SK-N-SH (cell line): ENCODE results near the gene ANO6. TPM values are rescaled to one million over a fixed set of nuclear protein-coding genes. Genes with fewer than 3 reads are reported as not detected.
A peak's percentile ranks its signal among the peaks of the same experiment; 100 is the strongest.

Experiments
- CTCF ChIA-PET: fragments of 300-600, 350-600 bp; formaldehyde crosslinking; extraction: SDS; loops from one replicate; lab custom pipeline; 2021; lab: Yijun Ruan, JAX
- POLR2A ChIA-PET: fragments of 350-600 bp; sonication (Branson Sonifier 250); formaldehyde crosslinking; extraction: SDS; loops from one replicate; lab custom pipeline; 2020; ENCODE audit warnings: antibody characterized with exemption, inconsistent platforms; lab: Yijun Ruan, JAX
- DNase-seq: peaks from one replicate; pipeline ENCODE4 v3.0.0; 2012
- H2AFZ ChIP-seq: fragments of 200-600 bp; sonication (generic); 2 replicates; pipeline ENCODE4 v1.8.1; 2016; ENCODE audit warnings: antibody characterized with exemption, mild to moderate bottlenecking, low read depth
- H3F3A ChIP-seq: fragments of 200-600 bp; sonication (generic); replicated peaks from 2 replicates; pipeline ENCODE3; 2016; ENCODE audit warnings: antibody characterized with exemption, mild to moderate bottlenecking; ENCODE audit not compliant: insufficient read depth
- H3K27ac ChIP-seq, 2 experiments: fragments of 200-500 bp in 1 of 2; fragments of 200-600 bp in 1 of 2; sonication (Bioruptor generic) in 1 of 2; sonication (generic), shearing (Covaris generic) in 1 of 2; 2 replicates each; pipeline versions ENCODE4 v1.5.1 to v1.6.1; 2014 to 2016; ENCODE audit warnings: low read depth in 2 of 2, inconsistent platforms in 1 of 2, low read length in 1 of 2, mild to moderate bottlenecking in 1 of 2, mixed read lengths in 1 of 2
- H3K27me3 ChIP-seq: fragments of 200-600 bp; sonication (generic), shearing (Covaris generic); 2 replicates; pipeline ENCODE4 v1.6.1; 2016; ENCODE audit warnings: mixed run types; ENCODE audit not compliant: insufficient read depth
- H3K36me3 ChIP-seq, 2 experiments: fragments of 200-500 bp in 1 of 2; fragments of 200-600 bp in 1 of 2; sonication (Bioruptor generic) in 1 of 2; sonication (generic) in 1 of 2; replicated peaks in 1 of 2; 2 replicates each; pipeline versions ENCODE3 to v1.5.1; 2014 to 2016; ENCODE audit warnings: low read length in 1 of 2, mild to moderate bottlenecking in 1 of 2; ENCODE audit not compliant: insufficient read depth in 2 of 2, control insufficient read depth in 1 of 2
- H3K4me1 ChIP-seq, 2 experiments: fragments of 200-500 bp in 1 of 2; fragments of 200-600 bp in 1 of 2; sonication (Bioruptor generic) in 1 of 2; sonication (generic), shearing (Covaris generic) in 1 of 2; 2 replicates each; pipeline versions ENCODE4 v1.5.1 to v1.6.1; 2014 to 2016; ENCODE audit warnings: low read depth in 1 of 2, low read length in 1 of 2, mixed run types in 1 of 2; ENCODE audit not compliant: insufficient read depth in 2 of 2, control insufficient read depth in 1 of 2
- H3K4me2 ChIP-seq: fragments of 200-600 bp; sonication (generic), shearing (Covaris generic); 2 replicates; pipeline ENCODE4 v1.6.1; 2017; ENCODE audit warnings: mixed run types
- H3K4me3 ChIP-seq, 2 experiments: fragments of 200-500 bp in 1 of 2; fragments of 200-600 bp in 1 of 2; sonication (Bioruptor generic) in 1 of 2; sonication (generic), shearing (Covaris generic) in 1 of 2; 2 replicates each; pipeline versions ENCODE4 v1.5.1 to v1.8.1; 2014 to 2016; ENCODE audit warnings: low read depth in 2 of 2, inconsistent platforms in 1 of 2, low read length in 1 of 2, mild to moderate bottlenecking in 1 of 2, mixed read lengths in 1 of 2, moderate library complexity in 1 of 2
- H3K79me2 ChIP-seq: fragments of 200-600 bp; sonication (generic); 2 replicates; pipeline ENCODE4 v1.8.1; 2017; ENCODE audit warnings: mild to moderate bottlenecking; ENCODE audit not compliant: insufficient read depth
- H3K9ac ChIP-seq: fragments of 200-600 bp; sonication (generic); 2 replicates; pipeline ENCODE4 v1.6.1; 2017; ENCODE audit warnings: mixed run types
- H3K9me2 ChIP-seq: fragments of 200-600 bp; sonication (generic); 2 replicates; pipeline ENCODE4 v1.6.1; 2017; ENCODE audit warnings: mixed run types
- H3K9me3 ChIP-seq: fragments of 200-600 bp; sonication (generic); 2 replicates; pipeline ENCODE4 v1.6.1; 2017; ENCODE audit warnings: mixed run types, mild to moderate bottlenecking, moderate library complexity
- H4K20me1 ChIP-seq: fragments of 200-600 bp; sonication (generic); 2 replicates; pipeline ENCODE4 v1.6.1; 2017; ENCODE audit warnings: mild to moderate bottlenecking, mixed run types; ENCODE audit not compliant: insufficient read depth
- CTCF ChIP-seq: fragments of 200-600 bp; sonication (generic); IDR thresholded peaks from 2 replicates; pipeline ENCODE4 v1.6.1; 2017; ENCODE audit warnings: antibody characterized with exemption, mild to moderate bottlenecking, moderate library complexity
- ELF1 ChIP-seq: IDR thresholded peaks from 2 replicates; pipeline ENCODE4 v1.4.0; 2012
- EZH2phosphoT487 ChIP-seq: fragments of 200-600 bp; sonication (generic); IDR thresholded peaks from 2 replicates; pipeline ENCODE4 v1.6.1; 2017; ENCODE audit warnings: low read depth, mixed run types, mild to moderate bottlenecking, antibody characterized with exemption, moderate library complexity, borderline replicate concordance
- IRF3 ChIP-seq: fragments of 150-350 bp; IDR thresholded peaks from 2 replicates; pipeline ENCODE4 v1.6.1; 2016; ENCODE audit warnings: mild to moderate bottlenecking, low read depth, low read length
- JUND ChIP-seq: IDR thresholded peaks from 2 replicates; pipeline ENCODE4 v1.4.0; 2012
- MEF2A ChIP-seq: IDR thresholded peaks from 2 replicates; pipeline ENCODE4 v1.4.0; 2012; ENCODE audit warnings: low read depth, borderline replicate concordance
- NRF1 ChIP-seq: IDR thresholded peaks from 2 replicates; pipeline ENCODE4 v1.6.1; 2012; ENCODE audit warnings: low read depth, mild to moderate bottlenecking, low read length
- RAD21 ChIP-seq: IDR thresholded peaks from 2 replicates; pipeline ENCODE4 v1.6.1; 2012; ENCODE audit warnings: mild to moderate bottlenecking, low read length
- RCOR1 ChIP-seq: fragments of 150-350 bp; IDR thresholded peaks from 2 replicates; pipeline ENCODE4 v1.6.1; 2017; ENCODE audit warnings: antibody characterized with exemption, low read length
- RFX5 ChIP-seq: IDR thresholded peaks from 2 replicates; pipeline ENCODE4 v1.6.1; 2012; ENCODE audit warnings: mild to moderate bottlenecking, improper control_type of control experiment, low read length
- SMC3 ChIP-seq: IDR thresholded peaks from 2 replicates; pipeline ENCODE4 v1.6.1; 2012; ENCODE audit warnings: low read depth, low read length, improper control_type of control experiment
- TAF1 ChIP-seq: IDR thresholded peaks from 2 replicates; pipeline ENCODE4 v1.6.1; 2012; ENCODE audit warnings: low read depth, mild to moderate bottlenecking, low read length, moderate library complexity, borderline replicate concordance
- TCF12 ChIP-seq: IDR thresholded peaks from 2 replicates; pipeline ENCODE4 v1.4.0; 2012
- TEAD4 ChIP-seq: IDR thresholded peaks from 2 replicates; pipeline ENCODE4 v1.4.0; 2012; ENCODE audit warnings: mild to moderate bottlenecking, borderline replicate concordance; ENCODE audit not compliant: insufficient read depth
- YY1 ChIP-seq: IDR thresholded peaks from 2 replicates; pipeline ENCODE4 v1.4.0; 2012; ENCODE audit warnings: low read depth, mild to moderate bottlenecking
- ZBTB33 ChIP-seq: IDR thresholded peaks from 2 replicates; pipeline ENCODE4 v1.4.0; 2012; ENCODE audit warnings: low read depth, borderline replicate concordance
- WGBS: methylation state at CpG from one replicate; pipeline ENCODE4 v1.1.6; 2017; ENCODE audit warnings: low lambda C conversion rate; 5-methylcytosine and 5-hydroxymethylcytosine counted together
- polyA plus RNA-seq, 3 experiments: library from polyadenylated mRNA; depleted of rRNA; stranded (reverse); fragments of >200 nt; gene quantifications; 2 replicates each; pipeline ENCODE4 v1.2.3, GENCODE V29; 2012

ANO6 gene
- polyA plus RNA-seq, 1 of the 3 experiments (the other 2 are of a cell fraction): 20.1 TPM

GRCh38 chr12:45381351-45381750 is 165.5 kb downstream of the ANO6 start:
- no peak overlapping the region for H3K4me2 ChIP-seq
- no peaks in the 10 kb centered on the region for H3K27me3 ChIP-seq
- H3K9me3 ChIP-seq: no peaks in the 10 kb centered on the region
- TF ChIP-seq ZBTB33 (no peak), MEF2A (no peak), RCOR1 (no peak), TEAD4 (no peak), RFX5 (no peak), YY1 (no peak), ELF1 (no peak), IRF3 (no peak), JUND (no peak), NRF1 (no peak), TAF1 (no peak), EZH2phosphoT487 (no peak)
- peaks cover 0 to 18% of the 10 kb centered on the region in 2 experiments; a peak in 2 of 4 replicates for H3K4me1 ChIP-seq
- 97% methylated on average over 4 of the region's 4 CpGs for WGBS
- ChIA-PET POLR2A (no interaction called here), CTCF (no interaction called here)
- no peaks in the 10 kb centered on the region for H4K20me1 ChIP-seq
- no peak overlapping the region for H3K27ac ChIP-seq
- no peaks in the 10 kb centered on the region for H3K79me2 ChIP-seq
- peaks cover 36 to 61% of the 10 kb centered on the region in 2 experiments for H3K36me3 ChIP-seq
- no peak overlapping the region for H2AFZ ChIP-seq
- no peak overlapping the region for H3K4me3 ChIP-seq
- H3F3A ChIP-seq: peaks cover 22% of the 10 kb centered on the region
- H3K9me2 ChIP-seq: no peaks in the 10 kb centered on the region
- DNase-seq: no peak
- H3K9ac ChIP-seq: no peak overlapping the region

GRCh38 chr12:45388545-45388944 is 172.7 kb downstream of the ANO6 start:
- no peak for TF ChIP-seq TCF12
- peak; percentile 84 for TF ChIP-seq RAD21
- peak; percentile 73 for TF ChIP-seq CTCF
- peak; percentile 90 for TF ChIP-seq SMC3
- TF ChIP-seq, all 33 proteins: peak for 3
- peaks cover 41 to 62% of the 10 kb centered on the region in 2 experiments for H3K36me3 ChIP-seq
- H3K4me1 ChIP-seq: no peaks in the 10 kb centered on the region
- H3K9ac ChIP-seq: no peak overlapping the region
- WGBS: 52% methylated on average over 1 of the region's 1 CpG
- no peak overlapping the region for H3K27ac ChIP-seq
- POLR2A ChIA-PET: no interaction called here
- H3K79me2 ChIP-seq: no peaks in the 10 kb centered on the region
- H3K9me2 ChIP-seq: no peaks in the 10 kb centered on the region
- no peak overlapping the region for H3K4me2 ChIP-seq
- H3K4me3 ChIP-seq: no peak overlapping the region; a peak in 1 of 4 replicates
- no peaks in the 10 kb centered on the region for H3F3A ChIP-seq
- no peaks in the 10 kb centered on the region for H3K27me3 ChIP-seq
- no peaks in the 10 kb centered on the region for H4K20me1 ChIP-seq
- CTCF ChIA-PET: interaction anchor here (0.6 to 3.3 kb wide), 43 partner anchors 9 to 338 kb away, joined by 3 to 35 read pairs (median 4); partner anchors contain the start of gene ANO6
- no peaks in the 10 kb centered on the region for H3K9me3 ChIP-seq
- no peak overlapping the region for H2AFZ ChIP-seq
- DNase-seq: peak; percentile 56
